Activated CD4-positive, alpha-beta T cell treated with anti-CD3 and anti-CD28 coated beads, Interleukin-2, amount 10 ng/mL, durations not matched to agents 24 days and 14 days (primary cell): ENCODE measurements around the gene PLCL1. TPM values are rescaled to one million over a fixed set of nuclear protein-coding genes. Genes with fewer than 3 reads are reported as not detected.

ENCODE experiments used
- DNase-seq: peaks from one replicate; pipeline ENCODE4 v3.0.0; 2022
- H3K27ac Mint-ChIP-seq: one replicate; pipeline ENCODE4 v1.8.0; 2022; ENCODE audit warnings: mild to moderate bottlenecking, mixed read lengths
- H3K27me3 Mint-ChIP-seq: one replicate; pipeline ENCODE4 v1.8.0; 2022; ENCODE audit warnings: mixed read lengths
- H3K36me3 Mint-ChIP-seq: one replicate; pipeline ENCODE4 v1.8.0; 2022; ENCODE audit warnings: low read depth, mild to moderate bottlenecking, mixed read lengths
- H3K4me1 Mint-ChIP-seq: one replicate; pipeline ENCODE4 v1.8.0; 2021; ENCODE audit warnings: mixed read lengths
- H3K4me3 Mint-ChIP-seq: one replicate; pipeline ENCODE4 v1.8.0; 2022; ENCODE audit warnings: mild to moderate bottlenecking, moderate library complexity, mixed read lengths
- H3K9me3 Mint-ChIP-seq: one replicate; pipeline ENCODE4 v1.8.0; 2021; ENCODE audit warnings: mixed read lengths
- intact Hi-C: fragments of 100-400 bp; cut with micrococcal nuclease; formaldehyde crosslinking; loops from one replicate; pipeline ENCODE4 v1.15.1; 2023
- total RNA-seq: library from RNA; stranded (reverse); gene quantifications from 2 replicates; pipeline ENCODE4 v1.2.3, GENCODE V29; 2022

The PLCL1 gene
- total RNA-seq, 1 donor from 2014 or later: 0.63 TPM

DNA sequence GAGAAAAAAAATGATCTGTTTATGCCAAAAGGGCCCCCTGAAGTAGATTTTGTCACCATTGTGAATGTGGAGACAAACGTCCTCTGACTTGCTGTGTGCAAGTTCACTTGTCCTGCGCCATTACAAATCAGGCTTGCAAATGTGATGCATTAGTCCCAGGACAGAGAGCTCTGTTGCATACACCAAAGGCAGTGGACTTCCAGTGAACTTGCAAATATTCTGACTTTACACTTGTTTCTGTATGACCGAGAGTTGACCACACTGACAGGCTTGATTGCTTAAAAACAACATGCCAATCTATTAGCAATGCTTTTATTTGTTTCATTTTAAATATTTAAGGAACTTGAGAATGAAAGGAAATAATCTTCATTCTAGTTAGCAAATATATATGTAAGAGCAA lies 293.2 kb downstream of the PLCL1 start:
- Mint-ChIP-seq H3K27ac (no peak overlapping the region), H3K4me3 (no peak overlapping the region), H3K36me3 (no peaks in the 10 kb centered on the region), H3K27me3 (no peaks in the 10 kb centered on the region), H3K4me1 (peaks cover 2% of the 10 kb centered on the region), H3K9me3 (no peaks in the 10 kb centered on the region)
- intact Hi-C loops: no loop called here
- DNase-seq: no peak

DNA sequence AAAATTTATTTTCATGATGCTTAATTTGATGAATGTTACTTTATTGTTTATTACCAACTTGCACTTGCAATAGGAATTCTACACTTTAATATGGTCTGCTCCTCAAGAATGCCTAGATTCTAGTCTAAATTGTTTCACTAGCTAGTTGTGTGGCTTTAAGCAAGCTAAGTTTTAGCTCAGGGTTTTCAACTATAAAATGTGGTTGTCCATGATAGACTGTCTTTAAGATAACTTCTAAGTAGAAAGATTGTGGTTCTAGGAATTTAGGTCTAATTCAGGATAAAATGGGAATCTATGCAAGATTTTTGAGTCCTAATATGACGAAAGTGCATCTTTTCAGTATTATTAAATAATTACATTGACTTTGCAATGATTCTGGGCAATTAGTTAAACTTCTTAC lies 294.0 kb downstream of the PLCL1 start:
- Mint-ChIP-seq H3K4me3 (no peak overlapping the region), H3K27ac (no peak overlapping the region), H3K9me3 (no peaks in the 10 kb centered on the region), H3K4me1 (peaks cover 2% of the 10 kb centered on the region), H3K36me3 (no peaks in the 10 kb centered on the region), H3K27me3 (no peaks in the 10 kb centered on the region)
- intact Hi-C loops: no loop called here
- DNase-seq: no peak

DNA sequence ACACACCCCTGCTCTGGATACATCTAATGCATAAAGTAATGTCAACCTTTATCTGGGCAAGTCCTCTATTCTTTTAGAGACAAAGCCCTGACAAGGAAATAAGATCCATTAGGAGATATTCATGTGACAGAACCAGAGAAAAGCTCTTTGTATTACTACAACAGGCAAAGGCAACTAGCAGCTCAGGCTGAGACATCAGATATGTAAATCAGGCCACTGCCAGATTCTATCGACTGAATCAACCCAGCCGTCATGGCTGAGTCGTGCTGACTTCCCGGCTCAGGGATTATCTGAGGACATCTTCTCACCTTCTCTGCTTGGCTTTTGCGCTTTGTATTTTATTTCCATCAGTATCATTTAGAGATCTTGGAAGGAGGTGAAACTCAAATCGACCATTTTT lies 294.5 kb downstream of the PLCL1 start:
- H3K9me3 Mint-ChIP-seq: no peaks in the 10 kb centered on the region
- no peaks in the 10 kb centered on the region for H3K36me3 Mint-ChIP-seq
- no peak for DNase-seq
- intact Hi-C loops: no loop called here
- H3K27me3 Mint-ChIP-seq: no peaks in the 10 kb centered on the region
- H3K4me1 Mint-ChIP-seq: peaks cover 2% of the 10 kb centered on the region
- no peak overlapping the region for H3K4me3 Mint-ChIP-seq
- H3K27ac Mint-ChIP-seq: no peak overlapping the region

DNA sequence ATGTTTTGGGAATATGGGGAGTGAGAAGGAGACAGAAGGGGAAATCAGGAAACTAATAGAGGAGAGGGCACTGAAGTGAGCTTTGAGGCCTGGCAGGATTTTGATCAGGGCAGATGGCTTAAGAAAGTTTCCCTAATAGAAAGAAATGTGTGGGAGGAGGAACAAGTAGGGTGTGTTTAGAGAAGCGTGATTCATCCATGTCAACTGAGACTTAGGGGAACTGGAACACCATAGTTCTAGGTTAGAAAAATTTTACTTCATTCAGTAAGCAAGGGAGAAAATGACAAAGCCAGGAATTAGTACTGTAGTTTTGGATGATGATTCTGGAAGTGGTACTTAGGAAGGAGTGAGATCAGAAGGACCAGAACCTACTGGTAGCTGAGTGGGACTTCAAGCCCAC lies 296.0 kb downstream of the PLCL1 start:
- no peak overlapping the region for H3K27ac Mint-ChIP-seq
- no peak overlapping the region for H3K4me3 Mint-ChIP-seq
- no peaks in the 10 kb centered on the region for H3K36me3 Mint-ChIP-seq
- H3K27me3 Mint-ChIP-seq: no peaks in the 10 kb centered on the region
- no peak for DNase-seq
- no peaks in the 10 kb centered on the region for H3K9me3 Mint-ChIP-seq
- intact Hi-C loops: no loop called here
- H3K4me1 Mint-ChIP-seq: peaks cover 2% of the 10 kb centered on the region

DNA sequence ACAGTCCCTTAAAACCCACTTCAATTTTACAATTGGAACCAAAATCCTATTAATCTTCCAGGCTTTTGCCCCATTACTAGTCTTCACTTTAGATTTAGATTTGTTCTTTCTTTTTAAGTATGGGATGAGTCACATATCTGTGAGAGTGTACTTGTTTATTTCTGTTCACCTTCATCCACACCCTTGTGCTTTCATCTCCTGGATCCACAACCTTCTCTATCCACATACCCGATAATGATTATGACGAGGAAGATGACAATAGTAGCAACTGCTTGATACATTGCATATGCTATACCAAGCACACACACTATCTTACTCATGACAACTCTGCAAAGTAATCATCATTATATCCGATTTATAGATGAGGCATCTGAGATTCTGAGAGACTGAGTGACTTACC lies 297.3 kb downstream of the PLCL1 start:
- Mint-ChIP-seq H3K36me3 (no peaks in the 10 kb centered on the region), H3K9me3 (no peaks in the 10 kb centered on the region), H3K4me1 (peaks cover 2% of the 10 kb centered on the region), H3K4me3 (no peak overlapping the region), H3K27ac (no peak overlapping the region), H3K27me3 (no peaks in the 10 kb centered on the region)
- no peak for DNase-seq
- intact Hi-C loops: no loop called here

DNA sequence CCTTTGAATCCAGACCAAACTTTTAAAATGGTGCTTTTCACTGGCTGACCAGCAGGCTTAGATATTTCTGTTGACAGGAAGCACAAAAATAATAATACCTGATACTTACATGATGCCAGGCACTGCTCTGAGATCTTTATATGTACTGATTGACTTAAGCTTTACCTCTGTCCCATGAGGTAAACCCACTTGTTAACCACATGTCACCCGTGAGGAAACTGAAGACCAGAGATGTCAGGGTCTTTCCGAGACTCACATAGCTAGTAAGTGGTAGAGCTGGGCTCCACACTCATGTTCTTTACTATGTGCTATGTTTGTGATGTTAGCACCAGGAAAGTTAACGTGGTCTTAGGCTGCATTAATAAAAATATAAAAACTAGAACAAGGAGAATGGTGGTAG lies 297.7 kb downstream of the PLCL1 start:
- Mint-ChIP-seq H3K4me1 (peaks cover 2% of the 10 kb centered on the region), H3K27me3 (no peaks in the 10 kb centered on the region), H3K36me3 (no peaks in the 10 kb centered on the region), H3K4me3 (no peak overlapping the region), H3K27ac (no peak overlapping the region), H3K9me3 (no peaks in the 10 kb centered on the region)
- intact Hi-C loops: no loop called here
- DNase-seq: no peak

DNA sequence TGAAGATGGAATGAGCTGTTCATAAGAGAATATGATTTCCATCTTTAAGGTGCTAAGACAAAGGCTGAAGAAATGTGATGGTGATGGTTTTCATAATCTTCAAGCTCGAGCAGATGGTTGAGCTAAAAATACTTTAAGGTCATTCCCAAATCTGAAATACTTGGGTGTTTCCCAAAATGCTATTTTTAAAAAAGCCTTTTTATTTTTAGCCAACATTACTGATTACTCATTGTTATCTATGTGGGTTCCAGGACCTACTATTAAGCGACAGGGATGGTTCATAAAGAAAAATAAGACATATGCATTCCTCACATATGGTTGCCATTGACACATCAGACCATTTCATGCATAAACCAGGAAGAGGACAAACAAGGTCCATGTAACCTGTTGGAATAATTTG lies 298.5 kb downstream of the PLCL1 start:
- H3K27me3 Mint-ChIP-seq: no peaks in the 10 kb centered on the region
- no peak overlapping the region for H3K27ac Mint-ChIP-seq
- no peak overlapping the region for H3K4me3 Mint-ChIP-seq
- no peaks in the 10 kb centered on the region for H3K9me3 Mint-ChIP-seq
- DNase-seq: no peak
- H3K4me1 Mint-ChIP-seq: peaks cover 2% of the 10 kb centered on the region
- intact Hi-C loops: no loop called here
- no peaks in the 10 kb centered on the region for H3K36me3 Mint-ChIP-seq

DNA sequence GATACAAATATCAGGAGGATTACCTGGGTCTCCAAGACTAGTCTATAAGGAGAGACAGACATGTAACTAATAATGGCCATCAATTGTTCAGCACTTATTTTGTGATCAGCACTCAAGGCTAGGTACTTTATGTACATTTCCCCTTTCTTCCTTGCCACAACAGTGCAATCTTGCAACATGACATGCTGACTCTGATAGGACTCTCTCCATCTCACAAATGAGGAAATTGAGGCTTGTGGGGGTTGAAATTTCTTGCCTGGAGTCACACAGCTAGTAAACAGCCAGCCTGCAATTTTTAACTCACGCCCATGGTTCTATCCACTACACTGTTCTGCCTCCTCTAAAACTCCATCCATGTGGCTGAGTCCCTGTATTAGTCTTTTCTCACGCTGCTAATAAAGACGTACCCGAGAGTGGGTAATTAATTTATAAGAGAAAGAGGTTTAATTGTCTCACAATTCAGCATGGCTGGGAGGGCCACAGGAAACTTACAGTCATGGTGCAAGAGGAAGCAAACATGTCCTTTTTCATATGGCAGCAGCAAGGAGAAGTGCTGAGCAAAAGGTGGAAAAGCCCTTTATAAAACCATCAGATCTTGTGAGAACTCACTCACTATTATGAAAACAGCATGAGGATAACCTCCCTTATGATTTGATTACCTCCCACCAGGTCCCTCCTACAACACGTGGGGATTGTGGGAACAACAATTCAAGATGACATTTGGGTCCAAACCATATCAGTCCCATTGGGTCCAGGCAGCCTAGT lies 302.4 kb downstream of the PLCL1 start:
- intact Hi-C loops: no loop called here
- no peak overlapping the region for H3K4me3 Mint-ChIP-seq
- no peaks in the 10 kb centered on the region for H3K9me3 Mint-ChIP-seq
- no peaks in the 10 kb centered on the region for H3K27me3 Mint-ChIP-seq
- H3K36me3 Mint-ChIP-seq: no peaks in the 10 kb centered on the region
- DNase-seq: no peak
- no peak overlapping the region for H3K27ac Mint-ChIP-seq
- H3K4me1 Mint-ChIP-seq: no peaks in the 10 kb centered on the region

DNA sequence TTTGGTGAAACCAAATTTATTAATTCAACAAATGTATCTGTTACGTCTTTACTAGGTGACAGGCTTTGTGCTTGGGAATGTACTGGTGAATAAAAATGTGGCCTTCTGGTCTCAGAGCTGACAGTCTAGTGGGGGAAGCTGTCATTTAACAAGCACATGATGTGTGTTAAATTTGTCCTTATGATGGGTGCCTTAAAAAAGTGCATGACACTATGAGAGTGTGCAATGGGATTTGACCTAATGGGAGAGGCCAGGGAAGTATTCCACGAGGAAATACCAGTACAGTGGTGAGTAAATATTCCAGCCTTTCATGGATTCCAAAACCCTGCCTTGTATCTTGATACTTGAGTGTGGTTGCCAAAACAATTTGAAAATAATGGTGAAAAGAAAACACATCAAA lies 308.9 kb downstream of the PLCL1 start:
- no peak for DNase-seq
- intact Hi-C loops: no loop called here
- no peak overlapping the region for H3K4me3 Mint-ChIP-seq
- H3K27me3 Mint-ChIP-seq: no peaks in the 10 kb centered on the region
- no peaks in the 10 kb centered on the region for H3K9me3 Mint-ChIP-seq
- H3K4me1 Mint-ChIP-seq: no peaks in the 10 kb centered on the region
- no peaks in the 10 kb centered on the region for H3K36me3 Mint-ChIP-seq
- no peak overlapping the region for H3K27ac Mint-ChIP-seq

DNA sequence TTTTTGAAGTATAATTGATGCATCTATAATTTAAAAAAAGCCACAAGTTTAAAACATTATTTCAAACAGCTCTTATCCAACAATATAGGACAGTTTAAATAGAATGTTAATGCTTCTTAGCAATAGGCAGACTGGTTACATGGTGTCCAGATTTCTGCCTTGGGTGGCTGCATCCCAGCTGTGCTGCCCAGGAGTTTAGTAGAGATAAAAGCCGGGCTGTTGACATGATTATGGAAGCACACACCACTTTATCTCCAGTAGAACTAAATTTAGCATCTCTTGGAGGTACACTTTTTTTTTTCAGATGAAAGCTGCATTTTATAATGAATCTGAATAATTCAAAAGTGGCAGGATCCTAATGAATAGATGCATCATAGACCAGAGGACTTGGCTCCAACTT lies 309.7 kb downstream of the PLCL1 start:
- H3K27ac Mint-ChIP-seq: no peak overlapping the region
- H3K27me3 Mint-ChIP-seq: no peaks in the 10 kb centered on the region
- DNase-seq: no peak
- H3K4me3 Mint-ChIP-seq: no peak overlapping the region
- H3K4me1 Mint-ChIP-seq: no peaks in the 10 kb centered on the region
- H3K36me3 Mint-ChIP-seq: no peaks in the 10 kb centered on the region
- H3K9me3 Mint-ChIP-seq: no peaks in the 10 kb centered on the region
- intact Hi-C loops: no loop called here

DNA sequence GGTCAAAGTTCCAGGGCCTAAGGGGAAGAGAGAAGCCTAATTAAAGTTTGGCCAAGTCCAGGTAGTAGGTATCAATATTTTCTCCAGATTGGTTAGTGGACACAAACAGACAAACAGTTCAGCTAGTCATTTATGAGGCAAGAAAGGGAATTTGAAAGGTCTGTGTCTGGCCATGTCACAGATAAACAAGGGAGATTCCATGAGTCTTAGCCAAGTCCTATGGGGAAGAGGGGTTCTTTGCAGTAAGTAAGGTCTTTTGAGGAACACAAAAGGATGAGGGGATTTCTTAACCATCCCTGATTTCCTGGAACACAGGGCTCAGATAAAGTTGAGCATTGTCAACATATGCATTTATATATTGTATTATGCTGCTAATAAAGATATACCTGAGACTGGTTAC lies 310.8 kb downstream of the PLCL1 start:
- H3K4me3 Mint-ChIP-seq: no peak overlapping the region
- H3K9me3 Mint-ChIP-seq: no peaks in the 10 kb centered on the region
- H3K27me3 Mint-ChIP-seq: peaks cover 2% of the 10 kb centered on the region
- no peaks in the 10 kb centered on the region for H3K36me3 Mint-ChIP-seq
- H3K27ac Mint-ChIP-seq: no peak overlapping the region
- H3K4me1 Mint-ChIP-seq: no peaks in the 10 kb centered on the region
- intact Hi-C loops: no loop called here
- DNase-seq: no peak

DNA sequence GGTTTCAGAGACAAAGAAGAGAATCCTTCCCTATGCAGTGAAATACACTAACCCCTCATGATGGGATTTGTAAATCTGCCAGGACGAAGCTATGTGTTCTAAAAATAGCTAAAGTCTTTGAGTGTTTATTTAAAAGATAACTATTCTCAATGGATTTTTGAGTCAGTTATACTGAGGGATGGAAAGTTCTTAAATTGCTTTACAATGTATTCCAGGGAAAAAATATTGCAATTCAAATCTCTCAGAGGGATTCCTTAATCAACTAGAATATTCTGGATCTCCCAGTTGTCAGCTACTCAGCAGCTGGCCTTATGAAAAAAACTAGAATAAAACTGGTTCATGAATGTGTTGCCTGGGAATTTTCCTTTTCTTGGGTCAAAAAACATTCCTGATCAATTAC lies 312.4 kb downstream of the PLCL1 start:
- Mint-ChIP-seq H3K27ac (no peak overlapping the region), H3K36me3 (no peaks in the 10 kb centered on the region), H3K4me1 (no peaks in the 10 kb centered on the region), H3K9me3 (peaks cover 4% of the 10 kb centered on the region), H3K27me3 (peaks cover 4% of the 10 kb centered on the region), H3K4me3 (no peak overlapping the region)
- intact Hi-C loops: no loop called here
- DNase-seq: no peak

DNA sequence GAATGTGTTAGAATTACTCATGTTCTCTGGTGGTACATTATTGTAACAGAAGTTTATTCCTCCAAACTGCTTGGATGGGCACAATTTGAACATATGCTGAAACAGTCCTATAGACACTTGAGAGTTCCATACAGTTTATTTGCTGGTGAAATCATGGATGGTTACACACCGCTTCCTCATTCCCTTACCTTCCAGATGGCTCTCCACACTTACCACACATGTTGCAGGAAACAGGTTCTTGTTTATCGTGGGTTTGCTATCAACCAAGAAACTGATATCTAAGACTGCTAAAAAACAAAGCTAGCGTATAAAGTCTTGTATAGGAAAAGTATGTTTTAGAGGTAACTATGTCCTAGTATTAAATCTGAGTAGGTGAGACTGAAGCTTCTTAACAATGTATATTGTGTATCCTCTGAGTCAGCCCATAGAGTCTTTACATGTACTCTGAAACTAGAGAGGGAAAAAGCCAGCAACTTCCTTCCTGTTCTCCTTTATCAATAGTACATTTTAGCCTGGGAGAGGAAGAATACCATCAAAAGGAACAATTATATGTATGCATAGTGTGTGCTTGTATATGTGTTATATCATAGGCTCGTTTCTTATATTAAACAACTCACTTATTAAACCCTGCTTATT lies 313.1 kb downstream of the PLCL1 start:
- H3K9me3 Mint-ChIP-seq: peaks cover 4% of the 10 kb centered on the region
- no peak overlapping the region for H3K4me3 Mint-ChIP-seq
- H3K36me3 Mint-ChIP-seq: no peaks in the 10 kb centered on the region
- H3K27ac Mint-ChIP-seq: no peak overlapping the region
- H3K27me3 Mint-ChIP-seq: peaks cover 4% of the 10 kb centered on the region
- no peaks in the 10 kb centered on the region for H3K4me1 Mint-ChIP-seq
- intact Hi-C loops: no loop called here
- no peak for DNase-seq

DNA sequence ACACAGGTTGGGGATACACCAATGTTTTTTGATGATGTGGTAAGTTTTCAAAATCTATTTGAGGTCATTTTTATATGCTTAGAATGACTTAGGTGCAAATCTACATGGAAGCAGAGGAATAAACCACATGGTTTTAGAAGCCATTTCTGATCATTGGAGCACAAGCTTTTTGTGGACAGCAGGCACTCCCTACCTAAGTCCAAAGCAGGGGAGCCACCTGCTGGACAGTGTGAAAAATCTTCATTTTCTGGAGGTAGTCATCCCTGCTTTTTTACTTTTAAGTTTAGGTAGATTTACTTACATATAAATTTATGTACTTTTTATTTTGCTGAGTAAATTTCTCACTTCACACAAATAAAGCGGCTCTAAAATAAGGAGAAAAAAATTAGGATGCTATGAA lies 323.2 kb downstream of the PLCL1 start:
- Mint-ChIP-seq H3K4me1 (peaks cover 4% of the 10 kb centered on the region), H3K36me3 (no peaks in the 10 kb centered on the region), H3K9me3 (no peaks in the 10 kb centered on the region), H3K4me3 (no peak overlapping the region), H3K27ac (no peak overlapping the region), H3K27me3 (peaks cover 2% of the 10 kb centered on the region)
- intact Hi-C loops: loop anchor here (1.0 to 10.0 kb wide), 5 partner anchors 75 to 420 kb away; partner anchors contain the start of gene MARS2
- DNase-seq: peak; percentile 80

DNA sequence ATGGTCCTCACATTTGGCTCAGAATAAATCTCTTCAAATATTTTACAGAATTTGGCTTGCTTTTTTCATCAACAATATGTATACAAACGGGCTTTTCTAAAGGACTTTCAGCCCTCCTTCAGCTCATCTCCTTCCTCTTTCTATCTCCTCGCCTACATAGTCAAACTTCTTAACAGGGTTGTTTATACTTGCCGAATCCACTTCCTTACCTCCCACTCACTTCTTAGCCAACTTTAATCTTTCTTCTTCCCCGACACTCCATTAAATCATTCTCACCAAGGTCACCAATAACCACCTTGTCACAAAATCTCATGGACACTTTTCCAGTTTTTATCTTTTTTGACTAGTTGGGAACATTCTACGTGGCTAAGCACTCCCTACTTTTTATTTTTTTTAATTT lies 325.2 kb downstream of the PLCL1 start:
- Mint-ChIP-seq H3K36me3 (no peaks in the 10 kb centered on the region), H3K9me3 (no peaks in the 10 kb centered on the region), H3K4me1 (peaks cover 4% of the 10 kb centered on the region), H3K4me3 (no peak overlapping the region), H3K27ac (no peak overlapping the region), H3K27me3 (peaks cover 2% of the 10 kb centered on the region)
- intact Hi-C loops: loop anchor here (5.0 to 10.0 kb wide), 4 partner anchors 77 to 422 kb away; partner anchors contain the start of gene MARS2
- DNase-seq: no peak
